K562 (cell line): Measurements from ENCODE around the gene TERB2. TPM values are rescaled to one million over a fixed set of nuclear protein-coding genes. Genes with fewer than 3 reads are reported as not detected.
"Not testable (repeated sequence)": the region's sequence is repeated elsewhere in the genome, so short reads cannot be mapped to it uniquely, and the experiment has no call there.

ENCODE experiments used
- ATAC-seq: fragments of 200-7000 bp; cut with Tn5 transposase; 3 replicates; pipeline ENCODE4 v1.9.1; 2020; ENCODE audit warnings: moderate library complexity
- BruUV-seq: library from RNA; stranded (reverse); fragments of 400-500 nt; replicated peaks from 2 replicates; lab custom pipeline; 2021; lab: Mats Ljungman, UMichigan
- CTCF ChIA-PET: fragments of 300-600 bp; formaldehyde crosslinking; extraction: SDS; loops from one replicate; lab custom pipeline; 2021; ENCODE audit warnings: low intra/inter-chr PET ratio; lab: Yijun Ruan, JAX
- POLR2A ChIA-PET: fragments of 300-600, 350-650 bp; sonication (Branson Sonifier 250); formaldehyde crosslinking; extraction: SDS; loops from one replicate; lab custom pipeline; 2021; ENCODE audit warnings: antibody characterized with exemption, inconsistent platforms; lab: Yijun Ruan, JAX
- DNase-seq, 4 experiments: peaks; one replicate each; pipeline versions ENCODE4 v3.0.0 to v3.0.0-alpha.2; 2011 to 2018; ENCODE audit warnings: low spot score in 3 of 4, mixed read lengths in 3 of 4; ENCODE audit errors: extremely low read depth in 1 of 4
- FAIRE-seq: peaks from 2 replicates; lab custom pipeline; 2011; peaks lifted over from hg19 to GRCh38; lab: Jason Lieb, UNC
- H2AFZ ChIP-seq: 2 replicates; pipeline ENCODE4 v1.6.0; 2011; ENCODE audit warnings: low read depth, low read length, control low read depth, inconsistent platforms
- H3K27ac ChIP-seq: fragments of 200-600 bp; 3 replicates; pipeline ENCODE4 v1.8.0; 2011; ENCODE audit warnings: low read depth, mild to moderate bottlenecking, control low read depth, inconsistent platforms, low read length, moderate library complexity, mixed read lengths; ENCODE audit errors: extremely low read depth
- H3K27me3 ChIP-seq, 2 experiments: fragments of 300-600 bp in 1 of 2; 2 replicates in 1 of 2; 3 replicates in 1 of 2; pipeline versions ENCODE4 v1.6.0 to v1.8.0; 2011; ENCODE audit warnings: inconsistent platforms in 2 of 2, low read length in 2 of 2, mild to moderate bottlenecking in 1 of 2, mixed read lengths in 1 of 2, moderate library complexity in 1 of 2; ENCODE audit not compliant: control insufficient read depth in 2 of 2, insufficient read depth in 2 of 2
- H3K36me3 ChIP-seq: fragments of 300-600 bp; 3 replicates; pipeline ENCODE4 v1.8.0; 2011; ENCODE audit warnings: mild to moderate bottlenecking, low read length, inconsistent platforms; ENCODE audit not compliant: control insufficient read depth, insufficient read depth
- H3K4me1 ChIP-seq, 2 experiments: fragments of 200-600 bp in 1 of 2; replicated peaks in 1 of 2; 2 replicates in 1 of 2; 3 replicates in 1 of 2; pipeline versions ENCODE4 v1.5.1 to v1.8.0; 2011; ENCODE audit warnings: inconsistent platforms in 2 of 2, low read length in 2 of 2, mild to moderate bottlenecking in 1 of 2, mixed read lengths in 1 of 2, moderate library complexity in 1 of 2; ENCODE audit not compliant: control insufficient read depth in 2 of 2, insufficient read depth in 2 of 2
- H3K4me2 ChIP-seq: 2 replicates; pipeline ENCODE4 v1.6.1; 2011; ENCODE audit warnings: low read length, control low read depth, inconsistent platforms, mixed read lengths; ENCODE audit not compliant: insufficient read depth
- H3K4me3 ChIP-seq: fragments of 200-600 bp; sonication (generic), shearing (Covaris generic); 2 replicates; pipeline ENCODE4 v1.5.1; 2016; ENCODE audit warnings: control low read depth, inconsistent platforms
- H3K79me2 ChIP-seq: fragments of 200-600 bp; 3 replicates; pipeline ENCODE4 v1.8.0; 2011; ENCODE audit warnings: low read length, inconsistent platforms; ENCODE audit not compliant: control insufficient read depth, insufficient read depth
- H3K9ac ChIP-seq, 2 experiments: 2 replicates each; pipeline versions ENCODE4 v1.6.0 to v1.6.1; 2011; ENCODE audit warnings: low read depth in 2 of 2, low read length in 2 of 2, control low read depth in 1 of 2, inconsistent platforms in 1 of 2, mild to moderate bottlenecking in 1 of 2, mixed read lengths in 1 of 2; ENCODE audit not compliant: insufficient read depth in 1 of 2
- H3K9me1 ChIP-seq: one replicate; pipeline ENCODE4 v1.6.0; 2011; ENCODE audit warnings: inconsistent platforms, mild to moderate bottlenecking, low read length, moderate library complexity; ENCODE audit not compliant: control insufficient read depth, insufficient read depth
- H3K9me3 ChIP-seq: replicated peaks from 2 replicates; pipeline ENCODE4 v1.5.1; 2011; ENCODE audit warnings: low read depth, low read length, inconsistent platforms; ENCODE audit not compliant: control insufficient read depth, insufficient read depth
- H4K20me1 ChIP-seq: replicated peaks from 2 replicates; pipeline ENCODE4 v1.6.1; 2011; ENCODE audit warnings: low read length, inconsistent platforms, mixed read lengths; ENCODE audit not compliant: control insufficient read depth, insufficient read depth
- WGBS: fragments of 100-300 bp; shearing (Covaris generic); methylation state at CpG from one replicate; pipeline ENCODE4 v1.1.6; 2016; ENCODE audit warnings: low coverage, mixed read lengths; ENCODE audit not compliant: insufficient coverage; ENCODE audit errors: missing lambda C conversion rate; 5-methylcytosine and 5-hydroxymethylcytosine counted together
- in situ Hi-C: fragments of 300-500 bp; cut with MboI; formaldehyde crosslinking; loops from 4 replicates; pipeline ENCODE4 v1.15.0; 2018; ENCODE audit warnings: inconsistent platforms, mixed read lengths
- intact Hi-C: fragments of 100-400 bp; cut with micrococcal nuclease; formaldehyde crosslinking; loops from 2 replicates; pipeline ENCODE4 v1.14.2; 2022
- polyA plus RNA-seq, 8 experiments: library from polyadenylated mRNA; depleted of rRNA in 4 of 8; stranded (reverse) in 5 of 8; unstranded in 3 of 8; fragments of >200 nt; fragmentation: Nextera tagmentation in 2 of 8; fragmentation: Illumina TruSeq in 1 of 8; extraction: Ambion mirVana in 2 of 8; extraction: Trizol in 1 of 8; gene quantifications; 2 replicates each; pipeline versions ENCODE4 v1.2.1 to v1.2.3, GENCODE V29; 2011 to 2014; ENCODE audit warnings: inconsistent platforms in 1 of 8, missing spikeins in 1 of 8
- total RNA-seq, 7 experiments: library from RNA; depleted of rRNA in 6 of 7; stranded (reverse); fragments of >200 nt in 6 of 7; fragmentation: Illumina TruSeq in 2 of 7; extraction: Trizol in 2 of 7; gene quantifications; 2 replicates each; pipeline versions ENCODE4 v1.2.1 to v1.2.3, GENCODE V29; 2011 to 2021; ENCODE audit warnings: low replicate concordance in 1 of 7

The TERB2 gene
- total and polyA plus RNA-seq, 9 of the 15 experiments (the other 6 are each of a cell fraction or from before 2014, with no cell fraction given): not detected

DNA sequence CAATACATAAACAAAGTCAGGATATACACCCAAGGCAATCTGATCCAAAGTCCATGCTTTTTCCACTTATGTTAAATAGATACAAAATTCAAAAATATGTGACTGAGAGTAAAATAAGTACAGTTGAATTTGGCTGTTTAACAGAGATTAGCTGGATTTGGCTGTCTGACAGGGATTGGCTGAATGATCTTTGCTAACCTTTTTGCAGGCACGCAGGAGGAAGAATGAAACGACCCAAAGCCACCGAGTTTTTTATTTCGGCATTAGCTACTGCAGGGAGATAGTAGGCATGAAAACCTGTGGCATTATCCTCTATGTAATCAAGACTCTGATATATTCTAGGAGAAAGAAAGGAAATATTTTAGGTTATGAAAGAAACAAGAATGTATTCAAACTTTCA lies 26.2 kb upstream of the TERB2 start:
- WGBS: 6% methylated on average over 4 of the region's 4 CpGs
- H3K79me2 ChIP-seq, H3K4me2 ChIP-seq, BruUV-seq, CTCF ChIA-PET, in situ Hi-C loops, H3K9ac ChIP-seq, H3K36me3 ChIP-seq, H4K20me1 ChIP-seq, H3K4me1 ChIP-seq, intact Hi-C loops, DNase-seq, H3K9me1 ChIP-seq, H2AFZ ChIP-seq, POLR2A ChIA-PET, H3K27ac ChIP-seq, H3K9me3 ChIP-seq, H3K4me3 ChIP-seq, ATAC-seq: not testable (repeated sequence)
- H3K27me3 ChIP-seq: peaks cover 0 to 12% of the 10 kb centered on the region in 2 experiments; a peak in 4 of 5 replicates
- peak; percentile 19 for FAIRE-seq

DNA sequence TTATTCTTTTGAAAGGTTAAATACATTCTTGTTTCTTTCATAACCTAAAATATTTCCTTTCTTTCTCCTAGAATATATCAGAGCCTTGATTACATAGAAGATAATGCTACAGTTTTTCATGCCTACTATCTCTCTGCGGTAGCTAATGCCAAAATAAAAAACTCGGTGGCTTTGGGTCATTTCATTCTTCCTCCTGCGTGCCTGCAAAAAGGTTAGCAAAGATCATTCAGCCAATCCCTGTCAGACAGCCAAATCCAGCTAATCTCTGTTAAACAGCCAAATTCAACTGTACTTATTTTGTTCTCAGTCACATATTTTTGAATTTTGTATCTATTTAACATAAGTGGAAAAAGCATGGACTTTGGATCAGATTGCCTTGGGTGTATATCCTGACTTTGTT lies 1.8 kb downstream of the TERB2 start:
- POLR2A ChIA-PET, H3K4me2 ChIP-seq, ATAC-seq, H3K9me1 ChIP-seq, H3K36me3 ChIP-seq, H3K79me2 ChIP-seq, CTCF ChIA-PET, H3K27ac ChIP-seq, intact Hi-C loops, H4K20me1 ChIP-seq, H3K27me3 ChIP-seq, H3K9ac ChIP-seq, H3K4me3 ChIP-seq, DNase-seq, BruUV-seq, H3K9me3 ChIP-seq, H3K4me1 ChIP-seq: not testable (repeated sequence)
- peak; percentile 82 for FAIRE-seq
- 2% methylated on average over 3 of the region's 3 CpGs for WGBS
- in situ Hi-C loops: loop anchor here (25.0 kb wide), 1 partner anchor 154 kb away; the partner anchor contains the start of genes DUOX2 and DUOXA2
- peak overlapping the region; percentile 48; the same call in 1 of the 2 replicates for H2AFZ ChIP-seq
